HepG2 (cell line): Measurements from ENCODE around the gene CDKN1A. TPM values are rescaled to one million over a fixed set of nuclear protein-coding genes. Genes with fewer than 3 reads are reported as not detected.

ENCODE experiments used
- ATAC-seq: fragments of 200-7000 bp; cut with Tn5 transposase; 3 replicates; pipeline ENCODE4 v1.9.1; 2020; ENCODE audit warnings: mild to moderate bottlenecking, moderate library complexity
- BruUV-seq: library from RNA; stranded (reverse); fragments of 400-500 nt; replicated peaks from 2 replicates; lab custom pipeline; 2021; lab: Mats Ljungman, UMichigan
- CTCF ChIA-PET: fragments of 300-600 bp; formaldehyde crosslinking; extraction: SDS; loops from one replicate; lab custom pipeline; 2021; ENCODE audit warnings: low total read pairs, inconsistent platforms, low intra/inter-chr PET ratio; lab: Yijun Ruan, JAX
- POLR2A ChIA-PET: fragments of 350-600 bp; sonication (Branson Sonifier 250); formaldehyde crosslinking; loops from one replicate; lab custom pipeline; 2020; ENCODE audit warnings: antibody characterized with exemption, inconsistent platforms; lab: Yijun Ruan, JAX
- DNase-seq: peaks from one replicate; pipeline ENCODE4 v3.0.0-alpha.2; 2015; ENCODE audit warnings: low spot score
- FAIRE-seq: peaks from 3 replicates; lab custom pipeline; 2011; peaks lifted over from hg19 to GRCh38; lab: Jason Lieb, UNC
- H2AFZ ChIP-seq: one replicate; pipeline ENCODE4 v1.6.1; 2011; ENCODE audit warnings: low read length, inconsistent platforms
- H3K27ac ChIP-seq: fragments of 300-600 bp; 3 replicates; pipeline ENCODE4 v1.8.0; 2011; ENCODE audit warnings: mixed run types, mild to moderate bottlenecking, mixed read lengths, low read length, inconsistent platforms; ENCODE audit not compliant: insufficient read depth; ENCODE audit errors: extremely low read length
- H3K27me3 ChIP-seq, 2 experiments: fragments of 200-600 bp in 1 of 2; 2 replicates in 1 of 2; 3 replicates in 1 of 2; pipeline versions ENCODE4 v1.6.0 to v1.8.0; 2011; ENCODE audit warnings: low read length in 2 of 2, mild to moderate bottlenecking in 2 of 2, moderate library complexity in 2 of 2, inconsistent platforms in 1 of 2; ENCODE audit not compliant: insufficient read depth in 2 of 2, control insufficient read depth in 1 of 2
- H3K36me3 ChIP-seq, 2 experiments: fragments of 200-600 bp in 1 of 2; replicated peaks in 1 of 2; 2 replicates in 1 of 2; 3 replicates in 1 of 2; pipeline versions ENCODE4 v1.5.1 to v1.8.0; 2011; ENCODE audit warnings: low read length in 2 of 2, inconsistent platforms in 1 of 2; ENCODE audit not compliant: insufficient read depth in 2 of 2, control insufficient read depth in 1 of 2
- H3K4me1 ChIP-seq: 2 replicates; pipeline ENCODE4 v1.5.1; 2012; ENCODE audit warnings: low read length, inconsistent platforms; ENCODE audit not compliant: insufficient read depth
- H3K4me2 ChIP-seq: 2 replicates; pipeline ENCODE4 v1.6.0; 2011; ENCODE audit warnings: low read depth, low read length, inconsistent platforms
- H3K4me3 ChIP-seq, 3 experiments: fragments of 200-600 bp in 1 of 3; sonication (generic), shearing (Covaris generic) in 1 of 3; replicated peaks in 1 of 3; 2 replicates each; pipeline ENCODE4 v1.5.1; 2011 to 2016; ENCODE audit warnings: low read length in 3 of 3, inconsistent platforms in 2 of 3, low read depth in 2 of 3, mild to moderate bottlenecking in 2 of 3, control low read depth in 1 of 3, mixed read lengths in 1 of 3; ENCODE audit not compliant: insufficient read depth in 1 of 3
- H3K79me2 ChIP-seq: one replicate; pipeline ENCODE4 v1.6.1; 2011; ENCODE audit warnings: low read length, inconsistent platforms; ENCODE audit not compliant: insufficient read depth
- H3K9ac ChIP-seq: 2 replicates; pipeline ENCODE4 v1.6.0; 2011; ENCODE audit warnings: mild to moderate bottlenecking, low read depth, low read length, inconsistent platforms; ENCODE audit not compliant: insufficient read depth
- H3K9me3 ChIP-seq: 2 replicates; pipeline ENCODE4 v1.5.1; 2012; ENCODE audit warnings: mild to moderate bottlenecking, low read length
- H4K20me1 ChIP-seq: 2 replicates; pipeline ENCODE4 v1.6.0; 2011; ENCODE audit warnings: inconsistent platforms, mild to moderate bottlenecking, low read length, moderate library complexity; ENCODE audit not compliant: insufficient read depth
- ELF1 ChIP-seq: sonication (generic); formaldehyde crosslinking; IDR thresholded peaks from 2 replicates; pipeline ENCODE4 v1.4.0; 2020; ENCODE audit warnings: missing genetic modification reagents
- ETV5 ChIP-seq: IDR thresholded peaks from 2 replicates; pipeline ENCODE4 v1.6.1; 2018; ENCODE audit warnings: missing biosample characterization, missing genetic modification reagents, inconsistent platforms, borderline replicate concordance
- ISL2 ChIP-seq: sonication (generic); formaldehyde crosslinking; IDR thresholded peaks from 2 replicates; pipeline ENCODE4 v1.5.0; 2020; ENCODE audit warnings: missing genetic modification reagents
- MTF2 ChIP-seq: sonication (generic); formaldehyde crosslinking; IDR thresholded peaks from 2 replicates; pipeline ENCODE4 v1.5.0; 2020; ENCODE audit warnings: missing genetic modification reagents, borderline replicate concordance
- POLR2AphosphoS2 ChIP-seq: IDR thresholded peaks from 2 replicates; pipeline ENCODE4 v1.6.1; 2011; ENCODE audit warnings: low read depth, low read length, improper control_type of control experiment
- SOX13 ChIP-seq, 3 experiments: fragments of 450-650 bp in 1 of 3; sonication (generic) in 1 of 3; formaldehyde crosslinking in 1 of 3; IDR thresholded peaks in 2 of 3; conservative IDR thresholded peaks in 1 of 3; 2 replicates each; pipeline versions ENCODE4 v1.5.0 to v1.6.1; 2016 to 2020; ENCODE audit warnings: antibody characterized with exemption in 1 of 3, mild to moderate bottlenecking in 1 of 3, missing compliant biosample characterization in 1 of 3, missing genetic modification reagents in 1 of 3, moderate library complexity in 1 of 3
- ZNF331 ChIP-seq: sonication (generic); formaldehyde crosslinking; IDR thresholded peaks from 2 replicates; pipeline ENCODE4 v1.4.0; 2020; ENCODE audit warnings: missing genetic modification reagents
- ZNF7 ChIP-seq: IDR thresholded peaks from 2 replicates; pipeline ENCODE4 v1.6.1; 2016; ENCODE audit warnings: missing biosample characterization, missing genetic modification reagents
- WGBS: methylation state at CpG from one replicate; pipeline ENCODE4 v1.1.6; 2017; ENCODE audit warnings: low lambda C conversion rate; 5-methylcytosine and 5-hydroxymethylcytosine counted together
- in situ Hi-C: cut with HindIII; loops from 2 replicates; pipeline ENCODE4 v1.10.0; 2017; ENCODE audit warnings: low pct_unique_long_range_greater_than_20kb; ENCODE audit not compliant: extremely low pct_ligation_motif_present
- intact Hi-C: fragments of 100-400 bp; cut with micrococcal nuclease; formaldehyde crosslinking; loops from one replicate; pipeline ENCODE4 v1.10.0; 2022; ENCODE audit not compliant: unreplicated experiment
- polyA plus RNA-seq, 8 experiments: library from polyadenylated mRNA; depleted of rRNA in 3 of 8; stranded (reverse) in 7 of 8; unstranded in 1 of 8; fragments of >200 nt; fragmentation: Illumina TruSeq in 4 of 8; extraction: Trizol in 4 of 8; gene quantifications; 2 replicates each; pipeline versions ENCODE4 v1.2.1 to v1.2.3, GENCODE V29; 2011 to 2016; ENCODE audit warnings: low read depth in 4 of 8, missing spikeins in 1 of 8, mixed read lengths in 1 of 8; ENCODE audit not compliant: insufficient read depth in 1 of 8
- total RNA-seq, 5 experiments: library from RNA; depleted of rRNA; stranded (reverse); fragments of >200 nt; fragmentation: Illumina TruSeq; extraction: Trizol; gene quantifications; 2 replicates each; pipeline ENCODE4 v1.2.3, GENCODE V29; 2016; ENCODE audit warnings: low read depth in 1 of 5
- TF ChIP-seq, protein P1 (sequence below): sonication (generic); formaldehyde crosslinking; IDR thresholded peaks from 2 replicates; pipeline ENCODE4 v1.5.0; 2020; ENCODE audit warnings: mild to moderate bottlenecking, missing genetic modification reagents
- TF ChIP-seq, protein P2 (sequence below): IDR thresholded peaks from 2 replicates; pipeline ENCODE4 v1.6.1; 2016; ENCODE audit warnings: low read depth, borderline replicate concordance
- TF ChIP-seq, protein P3 (sequence below): sonication (generic); formaldehyde crosslinking; IDR thresholded peaks from 2 replicates; pipeline ENCODE4 v1.4.0; 2020; ENCODE audit warnings: mild to moderate bottlenecking, missing genetic modification reagents

Gene CDKN1A
- total and polyA plus RNA-seq, 2 of the 13 experiments (the other 11 are each of a cell fraction or from before 2014, with no cell fraction given), result 60.7 to 92.1 TPM

DNA sequence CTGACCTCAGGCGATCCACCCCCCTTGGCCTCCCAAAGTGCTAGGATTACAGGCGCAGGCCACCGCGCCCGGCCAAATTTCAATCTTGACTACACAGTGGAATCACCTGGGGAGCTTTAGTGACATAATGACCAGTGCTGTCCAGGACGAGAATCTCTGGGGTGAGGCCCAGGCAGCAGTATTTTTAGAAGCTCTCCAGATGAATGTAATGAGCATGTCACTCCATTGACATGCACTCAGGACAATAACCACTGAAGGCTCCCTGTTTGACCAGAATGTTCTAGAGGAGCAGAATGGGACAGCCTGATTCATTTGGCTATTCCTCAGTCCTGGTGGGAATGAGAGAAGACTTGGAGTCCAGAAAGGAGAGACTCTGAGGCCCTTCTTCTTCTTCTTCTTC lies 45.1 kb upstream of the CDKN1A start:
- intact Hi-C loops (no loop called here), in situ Hi-C loops (no loop called here)
- 57% methylated on average over 6 of the region's 6 CpGs for WGBS
- no peak overlapping the region for H3K4me2 ChIP-seq
- no peak for DNase-seq
- no peaks in the 10 kb centered on the region for H3K9me3 ChIP-seq
- no peak overlapping the region for H2AFZ ChIP-seq
- no peak; the same call in 2 of the 3 replicates for ATAC-seq
- no peak overlapping the region for H3K4me3 ChIP-seq
- H3K36me3 ChIP-seq, result no peaks in the 10 kb centered on the region
- H3K9ac ChIP-seq, result no peak overlapping the region
- H3K4me1 ChIP-seq, result peaks cover 57% of the 10 kb centered on the region
- ChIA-PET CTCF (no interaction called here), POLR2A (interaction anchor here (1.5 to 3.0 kb wide), 2 partner anchors 9 to 44 kb away, joined by 9 to 21 read pairs; partner anchors contain the start of gene CDKN1A)
- H4K20me1 ChIP-seq, result no peaks in the 10 kb centered on the region
- H3K27ac ChIP-seq, result no peak overlapping the region
- no TSS peak for BruUV-seq
- peaks cover 6 to 50% of the 10 kb centered on the region in 2 experiments for H3K27me3 ChIP-seq
- no peak for TF ChIP-seq ISL2 (CRISPR knock-in tag)
- TF ChIP-seq, protein P1, sequence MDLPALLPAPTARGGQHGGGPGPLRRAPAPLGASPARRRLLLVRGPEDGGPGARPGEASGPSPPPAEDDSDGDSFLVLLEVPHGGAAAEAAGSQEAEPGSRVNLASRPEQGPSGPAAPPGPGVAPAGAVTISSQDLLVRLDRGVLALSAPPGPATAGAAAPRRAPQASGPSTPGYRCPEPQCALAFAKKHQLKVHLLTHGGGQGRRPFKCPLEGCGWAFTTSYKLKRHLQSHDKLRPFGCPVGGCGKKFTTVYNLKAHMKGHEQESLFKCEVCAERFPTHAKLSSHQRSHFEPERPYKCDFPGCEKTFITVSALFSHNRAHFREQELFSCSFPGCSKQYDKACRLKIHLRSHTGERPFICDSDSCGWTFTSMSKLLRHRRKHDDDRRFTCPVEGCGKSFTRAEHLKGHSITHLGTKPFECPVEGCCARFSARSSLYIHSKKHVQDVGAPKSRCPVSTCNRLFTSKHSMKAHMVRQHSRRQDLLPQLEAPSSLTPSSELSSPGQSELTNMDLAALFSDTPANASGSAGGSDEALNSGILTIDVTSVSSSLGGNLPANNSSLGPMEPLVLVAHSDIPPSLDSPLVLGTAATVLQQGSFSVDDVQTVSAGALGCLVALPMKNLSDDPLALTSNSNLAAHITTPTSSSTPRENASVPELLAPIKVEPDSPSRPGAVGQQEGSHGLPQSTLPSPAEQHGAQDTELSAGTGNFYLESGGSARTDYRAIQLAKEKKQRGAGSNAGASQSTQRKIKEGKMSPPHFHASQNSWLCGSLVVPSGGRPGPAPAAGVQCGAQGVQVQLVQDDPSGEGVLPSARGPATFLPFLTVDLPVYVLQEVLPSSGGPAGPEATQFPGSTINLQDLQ (CRISPR knock-in tag), result 0 out of 2 replicates have a peak, but pooled peaks have one; percentile 11
- TF ChIP-seq, all 625 proteins: peak for 1
- no peaks in the 10 kb centered on the region for H3K79me2 ChIP-seq
- FAIRE-seq, result no peak

DNA sequence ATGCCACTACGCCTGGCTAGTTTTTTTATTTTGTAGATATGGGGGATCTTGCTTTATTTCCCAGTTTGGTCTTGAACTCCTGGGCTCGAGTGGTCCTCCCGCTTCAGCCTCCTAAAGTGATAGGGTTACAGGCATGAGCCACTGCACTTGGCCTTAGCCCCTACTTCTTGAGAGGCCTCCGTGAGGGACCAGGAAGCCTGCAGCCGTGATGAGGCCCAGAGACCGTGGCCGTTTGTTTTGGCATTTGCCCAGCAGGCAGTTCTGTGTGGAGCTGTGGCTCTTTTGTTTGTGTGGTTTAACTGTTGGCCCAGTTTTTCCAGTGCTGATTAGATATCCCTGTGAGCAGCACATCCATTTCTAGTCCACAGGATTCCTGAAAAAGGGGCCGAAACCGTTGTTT lies 44.6 kb upstream of the CDKN1A start:
- no peak overlapping the region for H2AFZ ChIP-seq
- in situ Hi-C loops, result no loop called here
- peak; percentile 49; the same call in 1 of the 2 replicates for TF ChIP-seq ZNF7
- peak; percentile 12; the same call in 1 of the 2 replicates for TF ChIP-seq ETV5 (CRISPR knock-in tag)
- no peak for TF ChIP-seq POLR2AphosphoS2
- no peak for TF ChIP-seq MTF2 (CRISPR knock-in tag)
- no peak for TF ChIP-seq SOX13 (IDR thresholded peaks at IDR 0.05)
- peak in 1 of 2 experiments; percentile 65; a peak in 2 of 4 replicates for TF ChIP-seq SOX13 (CRISPR knock-in tag; conservative IDR thresholded peaks at IDR 0.05 in 1 of 2, IDR thresholded peaks at IDR 0.05 in 1 of 2)
- 0 out of 2 replicates have a peak, but pooled peaks have one; percentile 7 for TF ChIP-seq ELF1 (CRISPR knock-in tag)
- peak; percentile 64; the same call in 1 of the 2 replicates for TF ChIP-seq ZNF331 (CRISPR knock-in tag)
- TF ChIP-seq, protein P2, sequence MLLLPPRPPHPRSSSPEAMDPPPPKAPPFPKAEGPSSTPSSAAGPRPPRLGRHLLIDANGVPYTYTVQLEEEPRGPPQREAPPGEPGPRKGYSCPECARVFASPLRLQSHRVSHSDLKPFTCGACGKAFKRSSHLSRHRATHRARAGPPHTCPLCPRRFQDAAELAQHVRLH (CRISPR knock-in tag), result 0 out of 2 replicates have a peak, but pooled peaks have one; percentile 26
- TF ChIP-seq, protein P3, sequence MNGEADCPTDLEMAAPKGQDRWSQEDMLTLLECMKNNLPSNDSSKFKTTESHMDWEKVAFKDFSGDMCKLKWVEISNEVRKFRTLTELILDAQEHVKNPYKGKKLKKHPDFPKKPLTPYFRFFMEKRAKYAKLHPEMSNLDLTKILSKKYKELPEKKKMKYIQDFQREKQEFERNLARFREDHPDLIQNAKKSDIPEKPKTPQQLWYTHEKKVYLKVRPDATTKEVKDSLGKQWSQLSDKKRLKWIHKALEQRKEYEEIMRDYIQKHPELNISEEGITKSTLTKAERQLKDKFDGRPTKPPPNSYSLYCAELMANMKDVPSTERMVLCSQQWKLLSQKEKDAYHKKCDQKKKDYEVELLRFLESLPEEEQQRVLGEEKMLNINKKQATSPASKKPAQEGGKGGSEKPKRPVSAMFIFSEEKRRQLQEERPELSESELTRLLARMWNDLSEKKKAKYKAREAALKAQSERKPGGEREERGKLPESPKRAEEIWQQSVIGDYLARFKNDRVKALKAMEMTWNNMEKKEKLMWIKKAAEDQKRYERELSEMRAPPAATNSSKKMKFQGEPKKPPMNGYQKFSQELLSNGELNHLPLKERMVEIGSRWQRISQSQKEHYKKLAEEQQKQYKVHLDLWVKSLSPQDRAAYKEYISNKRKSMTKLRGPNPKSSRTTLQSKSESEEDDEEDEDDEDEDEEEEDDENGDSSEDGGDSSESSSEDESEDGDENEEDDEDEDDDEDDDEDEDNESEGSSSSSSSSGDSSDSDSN (CRISPR knock-in tag), result peak; percentile 45; the same call in 1 of the 2 replicates

More for the DNA sequence above, 44.6 kb upstream of the CDKN1A start:
- no peaks in the 10 kb centered on the region for H3K9me3 ChIP-seq
- peaks cover 57% of the 10 kb centered on the region for H3K4me1 ChIP-seq
- FAIRE-seq, result peak; percentile 74
- H3K9ac ChIP-seq, result no peak overlapping the region
- H4K20me1 ChIP-seq, result no peaks in the 10 kb centered on the region
- H3K27me3 ChIP-seq, result peaks cover 6 to 50% of the 10 kb centered on the region in 2 experiments
- peak overlapping the region in 1 of 3 experiments; percentile 24; a peak in 1 of 6 replicates for H3K4me3 ChIP-seq
- peak overlapping the region; percentile 65 for H3K4me2 ChIP-seq
- H3K36me3 ChIP-seq, result no peaks in the 10 kb centered on the region
- no peak overlapping the region for H3K27ac ChIP-seq
- WGBS, result 6% methylated on average over 9 of the region's 9 CpGs
- intact Hi-C loops, result no loop called here
- DNase-seq, result peak; percentile 70
- no peaks in the 10 kb centered on the region for H3K79me2 ChIP-seq
- ATAC-seq, result peak; percentile 68
- ChIA-PET POLR2A (interaction anchor here (0.5 to 3.0 kb wide), 3 partner anchors 9 to 71 kb away, joined by 3 to 21 read pairs (median 9); partner anchors contain the start of gene CDKN1A), CTCF (no interaction called here)
- no TSS peak for BruUV-seq
